GM10266 (cell line): ENCODE data around the gene SYTL5.

Source experiments
- DNase-seq: peaks from one replicate; pipeline ENCODE4 v3.0.0; 2012; ENCODE audit errors: extremely low spot score
- TF ChIP-seq, protein P1 (sequence below): IDR thresholded peaks from 2 replicates; pipeline ENCODE4 v1.5.1; 2012; ENCODE audit warnings: mild to moderate bottlenecking, low read depth; ENCODE audit not compliant: control insufficient read depth, insufficient read depth; ENCODE audit errors: missing control alignments

SYTL5 gene

DNA sequence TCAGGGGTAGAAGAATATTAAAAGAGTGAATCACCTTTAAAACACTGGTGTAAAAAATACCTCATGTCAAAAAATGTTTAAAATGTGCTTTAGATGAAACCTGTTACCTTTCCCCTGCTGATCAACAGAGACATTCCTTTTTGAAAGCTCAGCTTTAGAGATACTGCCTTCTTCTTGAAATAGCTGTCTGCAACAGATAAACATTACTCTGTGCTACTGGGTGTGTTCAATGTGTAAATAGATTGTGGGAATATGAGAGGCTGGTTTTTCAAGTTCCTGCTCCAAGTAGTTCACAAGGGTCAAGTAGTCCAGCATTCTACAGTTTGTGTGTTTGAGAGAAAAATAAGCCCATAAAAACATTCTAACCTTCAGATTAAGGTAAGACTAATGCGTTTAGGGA lies at the start of gene SYTL5:
TSS of gene SYTL5 (plus strand) at position 263 of the 400 bp plus-strand sequence. CDS start 27,337 bp downstream, outside the sequence.
- TF ChIP-seq, protein P1, sequence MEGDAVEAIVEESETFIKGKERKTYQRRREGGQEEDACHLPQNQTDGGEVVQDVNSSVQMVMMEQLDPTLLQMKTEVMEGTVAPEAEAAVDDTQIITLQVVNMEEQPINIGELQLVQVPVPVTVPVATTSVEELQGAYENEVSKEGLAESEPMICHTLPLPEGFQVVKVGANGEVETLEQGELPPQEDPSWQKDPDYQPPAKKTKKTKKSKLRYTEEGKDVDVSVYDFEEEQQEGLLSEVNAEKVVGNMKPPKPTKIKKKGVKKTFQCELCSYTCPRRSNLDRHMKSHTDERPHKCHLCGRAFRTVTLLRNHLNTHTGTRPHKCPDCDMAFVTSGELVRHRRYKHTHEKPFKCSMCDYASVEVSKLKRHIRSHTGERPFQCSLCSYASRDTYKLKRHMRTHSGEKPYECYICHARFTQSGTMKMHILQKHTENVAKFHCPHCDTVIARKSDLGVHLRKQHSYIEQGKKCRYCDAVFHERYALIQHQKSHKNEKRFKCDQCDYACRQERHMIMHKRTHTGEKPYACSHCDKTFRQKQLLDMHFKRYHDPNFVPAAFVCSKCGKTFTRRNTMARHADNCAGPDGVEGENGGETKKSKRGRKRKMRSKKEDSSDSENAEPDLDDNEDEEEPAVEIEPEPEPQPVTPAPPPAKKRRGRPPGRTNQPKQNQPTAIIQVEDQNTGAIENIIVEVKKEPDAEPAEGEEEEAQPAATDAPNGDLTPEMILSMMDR = no peak
- DNase-seq = no peak

DNA sequence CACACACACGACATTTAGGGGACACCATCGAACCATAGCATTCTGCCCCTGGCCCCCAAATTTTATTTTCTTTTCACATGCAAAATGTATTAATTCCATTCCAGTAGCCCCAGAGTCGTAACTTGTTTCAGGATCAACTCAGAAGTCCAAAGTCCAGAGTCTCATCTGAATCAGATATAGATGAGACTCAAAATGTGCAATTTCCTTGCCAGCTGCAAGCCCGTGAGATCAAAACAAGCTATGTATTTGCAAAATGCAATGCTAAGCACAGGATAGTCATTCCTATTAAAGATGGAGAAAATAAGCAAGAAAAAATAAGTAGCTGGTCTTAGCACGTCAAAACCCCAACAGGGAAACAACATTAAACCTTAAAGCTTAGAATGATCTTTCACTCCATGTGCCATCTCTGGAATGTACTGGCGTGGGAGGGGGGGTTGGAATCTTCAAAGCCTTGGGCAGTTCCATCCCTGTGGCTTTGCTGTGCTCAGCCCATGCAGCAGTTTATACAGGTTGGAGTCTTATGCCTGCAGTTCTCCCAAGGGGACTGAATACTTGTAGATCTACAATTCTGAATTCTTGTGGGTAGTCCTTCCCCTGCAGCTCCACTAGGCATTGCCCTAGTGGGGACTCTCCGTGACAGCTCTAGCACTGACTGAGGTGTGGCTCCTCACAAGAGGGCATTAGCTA lies 47.7 kb upstream of the SYTL5 start:
- TF ChIP-seq, protein P1 = no peak
- no peak for DNase-seq

DNA sequence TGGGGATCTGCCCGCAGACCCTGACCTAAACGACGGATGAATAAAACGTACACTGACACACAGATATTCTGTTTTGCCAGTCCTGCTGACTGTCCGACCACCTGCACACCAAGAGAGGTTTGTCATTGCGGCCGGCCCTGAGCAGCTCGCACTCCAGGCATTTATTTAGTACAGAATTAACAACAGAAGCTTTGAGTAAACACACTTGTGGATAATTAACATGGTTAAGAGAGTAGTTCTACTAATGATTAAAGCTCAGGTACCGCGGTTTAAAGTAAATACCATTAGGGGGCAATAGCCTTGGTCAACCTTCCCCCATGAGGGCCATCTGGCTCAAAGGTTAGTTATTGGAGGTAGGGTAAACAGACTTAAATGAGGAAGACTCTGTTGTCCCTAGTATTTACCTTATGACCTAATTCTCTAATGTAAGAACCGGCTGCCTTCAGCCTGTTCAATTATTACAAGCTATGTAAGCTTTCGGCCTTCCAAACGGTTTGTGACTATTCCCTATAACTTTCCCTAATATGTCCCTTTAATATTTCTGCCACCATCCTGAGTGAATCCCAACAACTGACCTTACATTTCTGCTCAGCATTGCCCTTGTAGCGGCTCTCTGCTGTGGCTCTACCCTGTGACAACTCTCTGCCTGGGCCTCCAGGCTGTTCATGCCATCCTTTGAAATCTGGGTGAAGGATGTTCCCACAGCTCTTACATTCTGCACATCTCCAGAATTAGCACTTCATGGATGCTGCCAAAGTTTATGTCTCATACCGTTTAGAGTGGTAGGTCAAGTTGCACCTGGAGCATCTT lies 46.9 kb upstream of the SYTL5 start:
- no peak for DNase-seq
- TF ChIP-seq, protein P1 = no peak

DNA sequence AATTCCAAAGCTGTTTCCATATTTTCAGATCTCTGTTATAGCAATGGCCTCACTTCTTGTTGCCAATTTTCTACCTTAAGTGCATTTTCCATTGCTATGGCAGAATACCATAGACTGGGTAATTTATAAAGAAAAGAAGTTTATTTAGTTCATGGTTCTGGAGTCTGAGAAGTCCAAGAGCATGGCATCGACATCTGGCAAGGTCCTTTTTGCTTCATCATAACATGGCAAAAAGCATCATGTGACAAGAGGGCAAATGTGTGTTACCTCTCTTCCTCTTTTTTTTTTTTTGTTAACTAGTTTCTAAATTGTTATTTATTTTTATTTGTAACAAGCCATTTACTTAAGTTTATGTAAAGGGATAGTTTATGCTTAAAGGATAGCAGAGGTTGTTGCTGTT lies 45.2 kb upstream of the SYTL5 start:
- DNase-seq = no peak
- TF ChIP-seq, protein P1 = no peak

DNA sequence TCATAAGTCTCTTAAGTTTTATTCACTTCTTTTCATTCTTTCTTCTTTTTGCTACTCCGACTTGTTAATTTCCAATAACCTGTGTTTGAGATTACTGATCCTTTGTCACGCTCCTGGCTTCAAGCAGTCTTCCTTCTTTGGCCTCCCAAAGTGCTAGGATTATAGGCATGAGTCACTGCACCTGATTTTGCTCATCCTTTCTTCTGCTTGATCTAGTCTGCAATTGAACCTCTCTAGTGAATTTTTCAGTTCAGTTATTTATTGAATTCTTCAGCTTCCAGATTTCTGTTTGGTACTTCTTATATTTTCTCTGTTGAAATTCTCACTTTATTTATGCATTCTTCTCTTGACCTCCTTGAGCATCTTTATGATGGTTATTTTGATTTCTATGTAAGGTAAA lies 38.6 kb upstream of the SYTL5 start:
- no peak for DNase-seq
- TF ChIP-seq, protein P1 = no peak

DNA sequence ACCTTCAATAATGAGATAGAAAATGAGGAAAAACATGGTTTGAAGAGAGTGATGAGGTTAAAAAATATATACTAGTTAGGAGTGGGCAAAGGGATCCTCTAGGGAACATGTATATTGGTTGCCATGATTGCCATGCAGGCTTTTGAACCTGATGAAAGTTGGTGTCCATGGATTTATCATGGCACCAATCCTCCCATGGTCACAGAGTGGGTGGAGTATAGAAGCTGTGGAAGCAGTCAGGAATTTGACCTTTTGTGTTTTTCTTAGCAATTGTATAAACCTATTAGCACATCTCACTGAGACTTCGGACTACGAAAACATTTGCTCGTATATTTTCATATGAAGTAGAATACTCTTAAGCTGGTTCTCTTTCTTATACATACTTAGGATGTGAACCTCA lies 30.9 kb upstream of the SYTL5 start:
- TF ChIP-seq, protein P1 = no peak
- DNase-seq = no peak

DNA sequence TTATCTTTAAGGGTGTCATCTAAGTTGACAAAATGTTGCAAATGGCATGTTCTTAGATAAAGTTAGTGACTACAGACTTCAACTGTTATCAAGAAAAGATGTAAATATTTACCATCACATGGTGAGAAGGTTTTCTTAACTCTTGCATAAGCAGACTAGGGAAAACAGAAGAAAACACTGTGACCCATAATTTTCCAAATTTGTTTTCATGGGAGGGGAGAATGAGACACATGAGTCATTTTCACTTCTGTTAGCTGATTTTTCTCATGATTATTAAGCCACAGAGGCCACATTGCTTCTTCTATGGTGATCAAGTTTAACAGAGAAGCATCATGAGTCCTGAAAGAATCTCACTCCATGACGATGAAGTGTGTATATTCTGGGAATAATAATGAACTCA lies 30.2 kb upstream of the SYTL5 start:
- TF ChIP-seq, protein P1 = no peak
- no peak for DNase-seq
